Putamen (tissue), 1 donor: ENCODE results near the gene GOLGA8M.
A peak's percentile ranks its signal among the peaks of the same experiment; 100 is the strongest.
"Not testable (repeated sequence)": the region's sequence is repeated elsewhere in the genome, so short reads cannot be mapped to it uniquely, and the experiment has no call there.

Experiments used
- DNase-seq: peaks from one replicate; pipeline ENCODE4 v3.0.0-alpha.2; 2016; ENCODE audit warnings: low spot score

GOLGA8M gene, protein sequence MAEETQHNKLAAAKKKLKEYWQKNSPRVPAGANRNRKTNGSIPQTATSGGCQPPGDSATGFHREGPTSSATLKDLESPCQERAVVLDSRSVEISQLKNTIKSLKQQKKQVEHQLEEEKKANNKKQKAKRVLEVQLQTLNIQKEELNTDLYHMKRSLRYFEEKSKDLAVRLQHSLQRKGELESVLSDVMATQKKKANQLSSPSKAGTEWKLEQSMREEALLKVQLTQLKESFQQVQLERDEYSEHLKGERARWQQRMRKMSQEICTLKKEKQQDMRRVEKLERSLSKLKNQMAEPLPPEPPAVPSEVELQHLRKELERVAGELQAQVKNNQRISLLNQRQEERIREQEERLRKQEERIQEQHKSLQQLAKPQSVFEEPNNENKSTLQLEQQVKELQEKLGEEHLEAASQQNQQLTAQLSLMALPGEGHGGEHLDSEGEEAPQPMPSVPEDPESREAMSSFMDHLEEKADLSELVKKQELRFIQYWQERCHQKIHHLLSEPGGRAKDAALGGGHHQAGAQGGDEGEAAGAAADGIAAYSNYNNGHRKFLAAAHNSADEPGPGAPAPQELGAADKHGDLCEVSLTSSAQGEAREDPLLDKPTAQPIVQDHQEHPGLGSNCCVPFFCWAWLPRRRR

DNA sequence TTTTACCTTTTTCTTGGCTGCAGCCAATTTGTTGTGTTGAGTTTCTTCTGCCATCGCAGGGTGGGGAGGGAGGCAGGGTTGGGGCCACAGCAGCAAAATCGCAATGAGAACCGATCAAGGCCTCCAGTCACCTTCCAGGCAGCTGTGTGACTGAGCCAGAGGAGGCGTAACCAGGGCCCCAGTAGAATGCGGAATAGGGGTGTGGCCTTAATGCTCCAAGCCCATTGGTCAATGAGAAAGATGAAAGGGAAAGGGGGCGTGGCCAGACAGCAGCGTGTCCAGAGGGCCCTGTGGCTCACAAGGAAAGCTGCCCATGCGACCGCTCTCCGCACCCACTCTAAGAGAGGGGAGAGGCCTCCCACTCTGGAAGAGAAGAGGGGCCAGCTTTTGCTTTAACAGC is at the start of gene GOLGA8M:
TSS of gene GOLGA8M (minus strand) at position 152 of the 400 bp plus-strand sequence. CDS start at position 54, 98 bp downstream.
- not testable (repeated sequence) for DNase-seq

DNA sequence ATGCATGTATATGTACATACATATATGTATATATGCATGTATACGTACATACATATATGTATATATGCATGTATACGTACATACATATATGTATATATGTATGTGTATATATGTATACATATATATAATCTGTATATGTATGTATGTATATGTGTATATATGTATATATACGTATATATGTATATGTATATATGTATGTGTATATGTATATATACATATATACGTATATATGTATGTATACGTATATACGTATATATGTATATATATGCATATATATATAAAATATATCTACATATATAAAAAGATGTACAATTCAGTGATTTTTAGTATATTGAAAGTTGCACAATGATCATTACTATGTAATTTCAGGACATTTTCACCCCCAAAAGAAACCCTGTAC is 30.7 kb upstream of the GOLGA8M start:
- not testable (repeated sequence) for DNase-seq

DNA sequence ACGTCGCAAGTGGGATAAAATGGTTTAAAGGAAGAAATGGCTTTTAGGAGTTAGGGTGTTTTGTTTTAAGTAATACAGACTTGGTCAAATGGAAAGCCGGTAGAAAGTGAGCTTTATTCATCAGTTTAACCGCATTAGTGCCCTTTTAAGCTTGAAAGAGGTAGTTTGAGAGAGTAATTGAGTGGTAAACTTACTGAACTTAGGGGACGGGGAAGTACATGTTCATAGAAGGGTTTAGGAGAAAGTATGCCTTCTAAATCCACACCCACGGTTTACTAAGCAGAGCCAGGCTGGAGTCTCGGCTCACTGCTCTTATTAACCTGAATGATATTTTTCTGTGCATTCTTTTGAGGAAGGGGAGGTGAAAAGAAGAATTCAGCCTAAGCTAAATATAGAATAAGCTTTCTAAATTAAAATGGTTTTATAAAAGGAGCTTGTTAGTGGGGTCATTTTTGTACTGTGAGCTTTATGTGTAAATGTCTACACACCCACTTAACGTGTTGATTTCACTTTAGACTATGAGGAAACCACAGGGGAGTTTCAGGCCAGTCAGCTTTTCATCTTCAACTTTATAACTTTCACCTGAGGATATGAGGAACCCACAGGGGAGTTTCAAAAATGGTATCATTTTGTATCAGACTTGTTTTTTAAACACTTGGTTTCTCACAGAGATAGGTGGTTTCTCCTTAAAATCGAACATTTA is 26.5 kb upstream of the GOLGA8M start:
- not testable (repeated sequence) for DNase-seq

DNA sequence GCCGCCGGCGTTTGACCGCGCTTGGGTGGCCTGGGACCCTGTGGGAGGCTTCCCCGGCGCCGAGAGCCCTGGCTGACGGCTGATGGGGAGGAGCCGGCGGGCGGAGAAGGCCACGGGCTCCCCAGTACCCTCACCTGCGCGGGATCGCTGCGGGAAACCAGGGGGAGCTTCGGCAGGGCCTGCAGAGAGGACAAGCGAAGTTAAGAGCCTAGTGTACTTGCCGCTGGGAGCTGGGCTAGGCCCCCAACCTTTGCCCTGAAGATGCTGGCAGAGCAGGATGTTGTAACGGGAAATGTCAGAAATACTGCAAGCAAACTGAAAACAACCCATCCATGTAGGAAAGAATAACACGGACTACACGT is 26.0 kb upstream of the GOLGA8M start:
- DNase-seq, result not testable (repeated sequence)

DNA sequence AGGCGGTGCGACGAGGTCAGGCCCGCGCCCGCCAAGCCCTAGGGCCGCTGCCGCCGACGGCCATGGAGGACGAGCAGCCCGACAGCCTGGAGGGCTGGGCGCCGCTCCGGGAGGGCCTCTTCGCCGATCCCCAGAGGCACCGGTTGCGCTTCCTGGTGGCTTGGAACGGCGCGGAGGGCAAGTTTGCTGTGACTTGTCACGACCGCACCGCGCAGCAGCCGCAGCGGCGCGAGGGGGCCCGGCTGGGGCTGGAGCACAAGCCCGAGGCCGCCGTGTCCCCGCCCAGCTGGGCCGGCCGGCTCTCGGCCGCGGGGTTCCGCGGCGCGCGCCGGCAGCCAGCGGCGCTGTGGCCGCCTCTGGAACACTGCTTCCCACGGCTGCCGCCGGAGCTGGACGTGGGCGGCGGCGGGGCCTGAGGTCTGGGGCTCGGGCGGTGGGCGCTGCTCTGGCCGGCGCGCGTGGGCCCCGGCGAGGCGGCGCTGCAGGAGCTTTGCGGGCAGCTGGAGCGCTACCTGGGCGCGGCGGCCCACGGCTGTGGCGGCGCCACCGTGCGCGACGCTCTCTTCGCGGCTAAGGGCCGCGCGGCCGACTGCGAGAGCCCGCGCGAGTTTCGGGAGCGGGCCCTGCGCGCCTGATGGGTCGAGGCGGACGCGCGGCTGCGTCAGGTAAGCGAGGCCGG is 25.4 kb upstream of the GOLGA8M start:
- peak; percentile 11 for DNase-seq

DNA sequence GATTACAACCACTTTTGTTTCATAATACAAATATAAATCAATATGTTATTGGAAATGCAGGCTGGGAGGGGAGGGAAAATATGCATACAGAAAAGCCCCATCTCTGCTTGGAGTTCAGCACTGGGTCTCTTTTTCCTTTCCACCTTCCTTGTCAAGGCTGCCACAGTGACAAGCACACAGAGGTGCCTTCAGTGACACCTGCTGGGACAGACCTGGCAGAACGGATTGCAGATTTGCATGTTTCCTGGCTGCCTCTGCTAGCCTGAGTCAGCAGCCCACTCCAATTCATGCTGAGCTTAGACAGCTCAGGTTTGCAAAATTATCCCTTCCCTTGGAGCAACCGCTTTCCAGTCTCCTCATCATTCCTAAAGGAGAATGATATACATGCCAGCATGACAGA is 15.8 kb upstream of the GOLGA8M start:
- DNase-seq, result peak; percentile 24

DNA sequence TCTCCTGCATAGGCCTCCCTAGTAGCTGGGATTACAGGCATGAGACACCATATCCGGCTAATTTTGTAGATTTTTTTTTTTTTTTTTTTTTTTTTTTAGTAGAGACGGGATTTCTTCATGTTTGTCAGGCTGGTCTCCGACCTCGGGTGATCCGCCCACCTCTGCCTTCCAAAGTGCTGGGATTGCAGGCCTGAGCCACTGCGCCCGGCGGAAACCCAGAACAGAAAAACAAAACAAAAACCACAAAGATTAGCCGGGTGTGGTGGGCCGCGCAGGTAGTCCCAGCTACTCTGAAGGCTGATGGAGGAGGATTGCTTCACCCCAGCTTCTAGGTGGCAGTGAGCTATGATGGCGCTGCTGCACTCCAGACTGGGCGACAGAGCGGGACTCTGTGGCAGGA is 14.8 kb upstream of the GOLGA8M start:
- DNase-seq, result not testable (repeated sequence)

DNA sequence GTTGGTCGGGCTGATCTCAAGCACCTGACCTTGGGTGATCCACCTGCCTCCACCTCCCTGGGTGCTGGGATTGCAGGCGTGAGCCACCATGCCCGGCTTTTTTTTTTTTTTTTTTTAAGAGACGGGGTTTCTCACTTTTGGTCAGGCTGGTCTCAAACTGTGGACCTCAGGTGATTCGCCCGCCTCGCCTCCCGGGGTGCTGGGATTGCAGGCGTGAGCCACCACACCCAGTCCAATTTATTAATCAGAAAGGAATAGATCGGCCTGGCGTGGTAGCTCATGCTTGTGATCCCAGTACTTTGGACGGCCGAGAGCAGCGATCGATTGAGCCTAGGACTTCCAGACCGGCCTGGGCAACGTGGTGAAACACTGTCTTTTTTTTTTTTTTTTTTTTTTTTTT is 13.9 kb upstream of the GOLGA8M start:
- DNase-seq, result no peak

DNA sequence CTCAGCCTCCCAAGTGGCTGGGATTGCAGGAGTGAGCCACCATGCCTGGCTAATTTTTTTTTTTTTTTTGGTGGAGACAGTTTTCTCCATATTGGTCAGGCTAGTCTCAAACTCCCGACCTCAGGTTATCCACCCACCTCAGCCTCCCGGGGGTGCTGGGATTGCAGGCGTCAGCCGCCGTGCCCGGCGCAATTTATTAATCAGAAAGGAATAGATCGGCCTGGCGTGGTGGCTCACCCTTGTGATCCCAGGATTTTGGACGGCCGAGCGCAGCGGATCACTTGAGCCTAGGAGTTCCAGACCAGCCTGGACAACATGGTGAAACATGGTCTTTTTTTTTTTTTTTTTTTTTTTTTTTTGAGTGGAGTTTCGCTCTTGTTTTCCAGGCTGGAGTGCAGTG is 13.3 kb upstream of the GOLGA8M start:
- no peak for DNase-seq

DNA sequence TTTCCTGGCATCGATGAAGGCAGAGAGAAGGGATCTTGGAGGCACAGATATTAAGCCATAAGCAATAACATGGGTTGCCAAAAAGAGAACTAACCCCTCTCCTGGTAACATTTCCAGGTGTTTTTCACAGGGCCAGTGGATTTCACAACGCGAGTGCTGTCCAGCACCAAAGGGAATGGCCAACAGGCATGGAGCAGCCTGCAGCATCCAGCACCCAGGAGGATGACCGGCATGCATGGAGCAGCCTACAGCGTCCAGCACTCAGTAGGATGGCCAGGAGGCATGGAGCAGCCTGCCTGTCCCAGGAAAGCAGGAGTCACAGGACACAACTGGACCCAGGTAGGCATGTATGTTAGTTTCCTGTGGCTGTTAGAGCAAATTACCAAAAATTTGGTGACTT is 11.8 kb upstream of the GOLGA8M start:
- not testable (repeated sequence) for DNase-seq

DNA sequence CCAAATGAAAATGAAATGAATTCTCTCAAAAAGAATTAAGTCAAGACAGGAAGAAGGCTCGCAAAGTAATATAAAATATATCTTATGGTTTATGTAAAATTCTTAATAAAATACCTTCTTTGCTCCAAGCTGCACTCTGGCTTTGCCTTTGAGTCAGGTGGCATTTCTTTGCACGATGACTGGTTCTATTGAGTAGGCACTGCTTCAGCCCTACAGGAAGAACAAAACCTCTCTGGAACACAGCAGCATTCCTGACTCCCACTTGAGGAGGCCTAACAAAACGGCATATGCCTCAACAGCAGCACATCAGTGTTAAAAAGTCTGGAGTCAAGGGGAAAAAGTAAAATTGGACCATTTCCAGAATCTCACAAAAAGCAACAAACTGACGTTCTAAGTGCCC is 7.4 kb upstream of the GOLGA8M start:
- not testable (repeated sequence) for DNase-seq

DNA sequence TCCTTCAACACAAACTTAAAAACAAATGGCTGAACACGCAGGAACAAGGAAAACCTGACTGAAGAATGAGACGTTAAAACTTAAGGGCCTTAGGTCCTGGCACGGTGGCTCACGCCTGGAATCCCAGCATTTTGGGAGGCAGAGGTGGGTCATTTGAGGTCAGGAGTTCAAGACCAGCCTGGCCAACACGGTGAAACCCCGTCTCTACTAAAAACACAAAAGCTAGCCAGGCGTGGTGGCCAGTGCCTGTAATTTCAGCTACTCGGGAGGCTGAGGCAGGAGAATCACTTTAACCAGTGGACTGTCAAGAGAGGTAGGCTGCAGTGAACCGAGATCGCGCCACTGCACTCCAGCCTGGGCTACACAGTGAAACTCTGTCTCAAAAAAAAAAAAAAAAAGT is 6.4 kb upstream of the GOLGA8M start:
- not testable (repeated sequence) for DNase-seq

DNA sequence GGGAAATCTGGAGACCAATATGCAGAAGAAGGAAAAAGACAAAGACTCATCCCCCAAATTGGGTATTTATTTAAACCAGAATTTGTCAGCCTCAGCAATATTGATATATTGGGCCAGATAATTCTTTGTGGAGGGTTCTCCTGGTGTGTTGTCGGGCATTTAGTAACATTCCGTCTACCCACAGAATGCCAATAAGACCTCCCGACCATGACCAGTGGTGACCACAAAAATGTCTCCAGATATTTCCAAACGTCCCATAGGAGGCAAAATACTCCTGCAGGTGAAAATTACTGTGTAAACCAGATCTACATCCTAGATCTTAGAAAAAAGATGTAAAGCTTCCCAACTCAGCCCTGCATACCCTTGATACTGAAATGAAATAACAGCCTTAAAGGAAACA is 2.0 kb upstream of the GOLGA8M start:
- not testable (repeated sequence) for DNase-seq

DNA sequence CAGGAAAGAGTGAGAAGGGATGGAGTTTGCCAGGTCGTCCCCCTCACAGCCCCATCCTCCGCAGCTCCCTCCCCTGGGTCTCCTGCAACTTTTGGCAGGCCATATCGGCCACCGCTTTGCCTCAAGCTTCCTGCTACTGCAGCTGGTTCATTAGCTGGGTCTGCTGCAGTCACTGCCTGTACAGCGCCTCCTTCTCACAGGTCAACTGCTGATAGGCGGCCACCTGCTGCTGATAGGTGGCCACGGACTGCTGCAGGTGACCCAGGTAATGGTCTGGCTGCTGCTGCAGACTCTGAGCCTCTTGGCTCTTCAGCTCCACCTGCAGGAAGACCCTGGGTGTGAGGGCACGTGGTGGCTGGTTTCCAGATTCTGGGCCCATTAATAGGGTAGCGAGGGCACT is 8.3 kb downstream of the GOLGA8M start:
- DNase-seq, result not testable (repeated sequence)

DNA sequence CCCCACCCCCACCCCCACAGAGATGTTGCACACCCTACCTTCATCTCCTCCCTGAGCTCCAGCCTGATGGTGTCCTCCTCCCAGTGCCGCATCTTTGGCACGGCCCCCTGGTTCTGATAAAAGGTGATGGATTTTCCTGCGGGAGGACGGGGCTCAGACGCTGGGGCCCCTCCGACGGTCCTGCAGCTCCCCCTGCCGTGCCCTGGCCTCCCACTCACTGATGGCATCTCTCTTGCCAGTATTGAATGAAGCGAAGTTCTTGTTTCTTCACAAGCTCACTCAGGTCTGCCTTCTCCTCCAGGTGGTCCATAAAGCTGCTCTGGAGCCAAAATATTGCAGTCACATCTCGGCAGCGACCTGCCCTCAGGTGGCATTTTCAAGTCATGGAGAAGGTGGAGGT is 9.8 kb downstream of the GOLGA8M start:
- DNase-seq, result not testable (repeated sequence)

DNA sequence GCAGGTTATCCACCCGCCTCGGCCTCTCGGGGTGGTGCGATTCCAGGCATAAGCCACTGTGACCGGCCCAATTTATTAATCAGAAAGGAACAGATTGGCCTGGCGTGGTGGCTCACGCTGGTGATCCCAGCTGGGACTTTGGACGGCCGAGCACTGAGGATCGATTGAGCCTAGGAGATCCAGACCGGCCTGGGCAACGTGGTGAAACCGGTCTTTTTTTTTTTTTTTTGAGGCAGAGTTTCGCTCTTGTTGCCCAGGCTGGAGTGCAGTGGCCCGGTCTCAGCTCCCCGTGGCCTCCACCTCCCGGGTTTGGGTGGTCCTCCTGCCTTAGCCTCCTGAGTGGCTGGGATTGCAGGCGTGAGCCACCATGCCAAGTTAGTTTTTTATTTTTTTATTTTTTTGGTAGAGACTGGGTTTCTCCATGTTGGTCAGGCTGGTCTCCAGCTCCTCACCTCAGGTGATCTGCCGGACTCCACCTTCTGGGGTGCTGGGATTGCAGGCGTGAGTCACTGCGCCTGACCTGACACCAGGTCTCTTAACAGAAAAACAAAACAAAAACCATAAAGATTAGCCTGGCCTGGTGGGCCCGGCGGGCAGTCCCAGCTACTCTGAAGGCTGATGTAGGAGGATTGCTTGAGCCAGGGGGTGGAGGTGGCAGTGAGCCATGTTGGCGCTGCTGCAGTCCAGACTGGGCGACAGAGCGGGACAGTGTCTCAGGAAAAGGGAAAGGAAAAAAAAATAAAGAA is 18.0 kb downstream of the GOLGA8M start:
- not testable (repeated sequence) for DNase-seq

DNA sequence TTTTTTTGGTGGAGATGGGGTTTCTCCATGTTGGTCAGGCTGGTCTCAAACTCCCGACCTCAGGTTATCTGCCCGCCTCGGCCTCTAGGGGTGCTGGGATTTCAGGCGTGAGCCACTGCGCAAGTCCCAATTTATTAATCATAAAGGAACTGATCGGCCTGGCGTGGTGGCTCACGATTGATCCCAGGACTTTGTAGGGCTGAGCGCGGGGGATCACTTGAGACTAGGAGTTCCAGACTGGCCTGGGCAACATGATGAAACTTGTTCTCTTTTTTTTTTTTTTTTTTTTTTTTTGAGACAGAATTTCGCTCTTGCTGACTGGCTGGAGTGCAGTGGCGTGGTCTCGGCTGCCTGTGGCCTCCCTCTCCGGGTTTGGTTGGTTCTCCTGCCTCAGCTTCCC is 19.2 kb downstream of the GOLGA8M start:
- not testable (repeated sequence) for DNase-seq

DNA sequence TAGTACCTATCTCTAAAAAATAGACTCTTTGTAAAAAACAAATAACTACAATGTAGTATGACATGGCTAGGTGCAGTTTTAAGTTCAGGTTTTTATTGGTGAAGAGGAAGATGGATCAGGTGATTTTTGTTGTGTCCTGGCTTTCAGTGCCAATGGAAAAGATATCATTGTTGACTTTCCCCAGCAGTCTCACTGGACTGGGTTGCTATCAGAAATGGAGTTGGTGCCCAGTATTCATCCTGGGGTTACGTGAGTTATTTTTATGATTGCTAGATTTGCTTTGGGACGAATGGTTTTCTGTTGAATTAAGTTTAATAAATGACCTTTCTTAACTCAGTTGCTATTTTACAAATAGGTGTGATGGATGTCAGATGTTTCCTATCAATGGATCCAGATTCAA is 38.7 kb downstream of the GOLGA8M start:
- DNase-seq, result not testable (repeated sequence)

DNA sequence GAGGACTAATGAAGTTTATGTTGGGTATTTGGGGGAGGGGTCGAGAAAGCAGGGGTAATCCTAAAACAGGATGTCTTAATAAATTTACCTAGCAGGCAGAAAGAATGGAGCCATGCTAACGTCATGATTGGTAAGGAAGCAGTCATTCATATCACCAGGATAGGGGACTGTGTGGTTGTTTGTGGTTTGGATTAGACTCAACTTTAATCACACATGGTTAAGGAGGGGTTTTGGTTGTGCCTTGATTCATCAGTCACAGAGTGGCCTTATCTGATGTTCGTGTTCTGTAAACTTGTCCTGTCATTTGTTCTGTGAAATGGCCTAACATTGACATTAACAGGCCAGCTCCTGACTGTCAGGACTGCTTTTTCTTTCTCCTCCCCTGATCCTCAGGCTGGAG is 40.1 kb downstream of the GOLGA8M start:
- not testable (repeated sequence) for DNase-seq

DNA sequence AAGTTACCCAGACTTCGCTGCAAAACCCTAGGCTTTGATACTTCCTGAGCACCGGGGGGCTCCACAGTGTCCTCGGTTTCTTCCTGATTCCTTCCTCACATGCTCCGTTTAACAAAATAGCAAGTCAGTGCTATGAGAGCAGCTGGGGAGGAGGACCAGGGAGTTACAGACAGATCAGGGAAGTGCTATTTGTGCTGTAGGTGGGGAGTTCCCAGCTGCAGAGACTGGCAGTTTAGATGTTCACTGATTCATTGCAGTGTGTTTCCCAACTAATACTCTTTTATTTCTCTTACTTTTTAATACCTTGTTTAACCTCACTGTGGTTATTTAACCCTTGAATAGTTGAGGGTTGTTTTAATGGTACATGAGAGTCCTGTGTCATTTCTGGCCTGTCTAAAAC is 45.8 kb downstream of the GOLGA8M start:
- not testable (repeated sequence) for DNase-seq

DNA sequence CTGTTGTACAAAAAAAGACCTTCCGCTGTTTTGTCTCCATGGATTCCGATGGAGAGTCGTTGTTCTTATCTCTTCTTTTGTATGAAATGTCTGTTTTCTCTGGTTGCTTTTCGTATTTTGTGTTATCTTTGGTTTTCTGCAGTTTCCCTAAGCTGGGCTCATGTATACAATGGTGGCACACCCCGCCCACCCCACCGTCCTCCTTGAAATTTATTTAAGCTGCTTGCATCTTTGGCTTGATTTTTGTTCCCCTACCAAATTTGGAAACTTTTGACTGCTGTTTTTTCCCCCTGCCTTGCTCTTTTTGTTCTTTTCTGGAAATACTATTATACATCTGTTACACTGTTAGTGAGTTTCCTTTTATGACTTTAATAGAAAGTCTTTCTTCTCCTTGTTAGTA is 47.6 kb downstream of the GOLGA8M start:
- DNase-seq, result not testable (repeated sequence)

DNA sequence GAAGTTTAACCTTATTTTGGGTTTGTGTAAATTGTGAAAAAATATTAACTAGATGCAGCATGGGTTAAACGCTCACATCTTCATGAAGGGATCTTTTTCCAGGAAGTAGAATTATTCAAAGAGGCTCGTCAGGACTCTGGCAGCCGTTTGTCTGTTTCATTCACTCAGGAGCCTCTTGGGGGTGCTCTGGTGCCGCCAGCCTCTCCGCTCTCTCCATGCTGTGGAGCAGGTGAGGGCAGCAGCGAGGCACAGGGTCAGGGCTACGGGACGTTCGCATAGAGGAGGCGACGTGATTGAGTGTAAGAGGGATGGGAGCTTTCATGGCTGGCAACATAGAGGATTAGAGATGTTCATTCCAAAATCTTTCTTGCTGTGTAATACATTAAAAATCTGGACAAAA is 48.5 kb downstream of the GOLGA8M start:
- DNase-seq, result not testable (repeated sequence)
